Calu3 (cell line): ENCODE data around the gene CCDC171. TPM values are rescaled to one million over a fixed set of nuclear protein-coding genes. Genes with fewer than 3 reads are reported as not detected.

Experiments
- BruUV-seq: library from RNA; stranded (reverse); fragments of 400-500 nt; replicated peaks from 2 replicates; lab custom pipeline; 2021; lab: Mats Ljungman, UMichigan
- CTCF ChIA-PET: fragments of 300-600 bp; sonication (Branson Sonifier 250); formaldehyde crosslinking; loops from one replicate; lab custom pipeline; 2022; ENCODE audit warnings: antibody characterized with exemption; lab: Charles Lee
- DNase-seq: peaks from one replicate; pipeline ENCODE4 v3.0.0; 2022
- H3K27ac Mint-ChIP-seq: one replicate; pipeline ENCODE4 v1.8.0; 2022; ENCODE audit warnings: mixed read lengths; ENCODE audit not compliant: unreplicated experiment
- H3K27me3 Mint-ChIP-seq: one replicate; pipeline ENCODE4 v1.8.0; 2022; ENCODE audit warnings: mixed read lengths; ENCODE audit not compliant: unreplicated experiment
- H3K36me3 Mint-ChIP-seq: one replicate; pipeline ENCODE4 v1.8.0; 2022; ENCODE audit warnings: mild to moderate bottlenecking, moderate library complexity, mixed read lengths; ENCODE audit not compliant: insufficient read depth, unreplicated experiment
- H3K4me1 Mint-ChIP-seq: one replicate; pipeline ENCODE4 v1.8.0; 2022; ENCODE audit warnings: mild to moderate bottlenecking, low read depth, mixed read lengths; ENCODE audit not compliant: unreplicated experiment
- H3K4me3 Mint-ChIP-seq: one replicate; pipeline ENCODE4 v1.8.0; 2022; ENCODE audit warnings: mild to moderate bottlenecking, low read depth, moderate library complexity, mixed read lengths; ENCODE audit not compliant: unreplicated experiment
- H3K9me3 Mint-ChIP-seq: one replicate; pipeline ENCODE4 v1.8.0; 2022; ENCODE audit warnings: low read depth, mixed read lengths; ENCODE audit not compliant: unreplicated experiment
- CTCF ChIP-seq: fragments of 200-600 bp; IDR thresholded peaks from one replicate; pipeline ENCODE4 v1.8.0; 2022; ENCODE audit warnings: antibody characterized with exemption; ENCODE audit not compliant: unreplicated experiment
- intact Hi-C: fragments of 100-400 bp; cut with micrococcal nuclease; formaldehyde crosslinking; loops from one replicate; pipeline ENCODE4 v1.10.0; 2022; ENCODE audit not compliant: unreplicated experiment
- total RNA-seq: library from RNA; stranded (reverse); gene quantifications from 2 replicates; pipeline ENCODE4 v1.2.3, GENCODE V29; 2022

Gene CCDC171
- total RNA-seq, 1 experiment from 2014 or later = 2.1 TPM

DNA sequence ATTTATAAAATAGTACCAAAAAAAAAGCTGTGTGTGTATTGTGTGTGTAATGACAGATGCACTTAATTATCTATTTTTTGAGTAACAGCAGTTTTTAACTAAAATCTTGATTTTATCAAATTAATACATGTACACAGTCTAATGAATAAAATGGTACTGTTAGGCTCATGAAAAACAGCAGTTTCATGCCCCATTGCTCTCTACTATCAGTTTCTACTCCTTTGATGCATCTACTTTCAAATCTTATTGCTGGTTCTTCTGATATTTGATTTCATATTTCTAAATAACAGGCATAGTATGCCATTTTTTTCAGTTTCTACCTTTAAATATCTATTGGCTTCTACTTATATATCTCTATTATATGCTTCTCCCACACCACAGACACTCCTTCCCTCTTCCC is 117.4 kb downstream of the CCDC171 start:
- Mint-ChIP-seq H3K27me3 (no peaks in the 10 kb centered on the region), H3K4me3 (no peak overlapping the region), H3K9me3 (no peaks in the 10 kb centered on the region), H3K36me3 (no peaks in the 10 kb centered on the region), H3K27ac (no peak overlapping the region), H3K4me1 (no peaks in the 10 kb centered on the region)
- intact Hi-C loops = no loop called here
- DNase-seq = no peak
- TF ChIP-seq CTCF = no peak
- BruUV-seq = no TSS peak
- CTCF ChIA-PET = no interaction called here

DNA sequence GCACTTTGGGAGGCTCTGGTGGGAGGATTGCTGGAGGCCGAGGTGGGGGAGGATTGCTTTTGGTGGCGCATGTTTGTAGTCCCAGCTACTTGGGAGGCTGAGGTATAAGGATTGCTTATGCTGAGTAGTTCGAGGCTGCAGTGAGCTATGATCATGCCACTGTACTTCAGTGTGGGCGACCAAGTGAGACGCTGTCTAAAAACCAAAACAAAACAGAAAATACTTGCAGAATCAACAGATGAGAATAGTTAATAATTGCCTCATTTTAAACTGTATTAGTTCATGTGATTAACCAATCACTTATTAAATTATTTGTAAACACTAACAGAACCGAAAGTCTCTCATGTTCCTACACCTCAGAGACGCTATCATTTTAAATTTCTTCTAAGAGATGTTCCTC is 118.1 kb downstream of the CCDC171 start:
- intact Hi-C loops = no loop called here
- Mint-ChIP-seq H3K27ac (no peak overlapping the region), H3K4me1 (no peaks in the 10 kb centered on the region), H3K36me3 (no peaks in the 10 kb centered on the region), H3K9me3 (no peaks in the 10 kb centered on the region), H3K4me3 (no peak overlapping the region), H3K27me3 (no peaks in the 10 kb centered on the region)
- CTCF ChIA-PET = no interaction called here
- no TSS peak for BruUV-seq
- no peak for TF ChIP-seq CTCF
- no peak for DNase-seq

- CTCF ChIA-PET = no interaction called here
- H3K4me3 Mint-ChIP-seq = no peak overlapping the region
- no TSS peak for BruUV-seq
- no peaks in the 10 kb centered on the region for H3K36me3 Mint-ChIP-seq
- H3K27ac Mint-ChIP-seq = no peak overlapping the region
- intact Hi-C loops = no loop called here
- peaks cover under 1% of the 10 kb centered on the region for H3K9me3 Mint-ChIP-seq
- no peak for DNase-seq
- no peaks in the 10 kb centered on the region for H3K4me1 Mint-ChIP-seq
- no peak for TF ChIP-seq CTCF
- H3K27me3 Mint-ChIP-seq = no peaks in the 10 kb centered on the region
Measured at GRCh38 chr9:15693701-15694100, 140.9 kb downstream of the CCDC171 start.

- no peak for TF ChIP-seq CTCF
- Mint-ChIP-seq H3K27me3 (no peaks in the 10 kb centered on the region), H3K36me3 (no peaks in the 10 kb centered on the region), H3K27ac (no peak overlapping the region), H3K9me3 (no peaks in the 10 kb centered on the region), H3K4me3 (no peak overlapping the region), H3K4me1 (no peaks in the 10 kb centered on the region)
- intact Hi-C loops = no loop called here
- CTCF ChIA-PET = no interaction called here
- DNase-seq = no peak
- BruUV-seq = no TSS peak
Measured at GRCh38 chr9:15696979-15697378, 144.1 kb downstream of the CCDC171 start.
